Bone marrow (tissue), 2 donors: ENCODE measurements around the gene ZNF728.
"Not testable (repeated sequence)": the region's sequence is repeated elsewhere in the genome, so short reads cannot be mapped to it uniquely, and the experiment has no call there.

Experiments used
- DNase-seq, 2 donors: peaks; one replicate each; lab custom pipeline; 2025; lab: John Stamatoyannopoulos, UW

Gene ZNF728

GRCh38 chr19:23002690-23003422 is at the start of gene ZNF728:
Gene ZNF728, minus strand, starts transcription at chr19:23003176. Its CDS starts 146 bp downstream, at chr19:23003030.
- no peak for DNase-seq

GRCh38 chr19:23052349-23052748 is 49.4 kb upstream of the ZNF728 start:
- DNase-seq, result no peak

- DNase-seq, result no peak
Measured at GRCh38 chr19:23049256-23049655, 46.3 kb upstream of the ZNF728 start.

GRCh38 chr19:23046743-23047142 is 43.8 kb upstream of the ZNF728 start:
- DNase-seq, result no peak

GRCh38 chr19:23033721-23034120 is 30.7 kb upstream of the ZNF728 start:
- DNase-seq, result no peak

- no peak for DNase-seq
Measured at GRCh38 chr19:23015660-23016059, 12.7 kb upstream of the ZNF728 start.

- DNase-seq, result not testable (repeated sequence)
Measured at GRCh38 chr19:22994957-22995356, 8.0 kb downstream of the ZNF728 start.

- DNase-seq, result no peak
Measured at GRCh38 chr19:22976248-22976647, 26.7 kb downstream of the ZNF728 start.

GRCh38 chr19:22975546-22976136 is 27.3 kb downstream of the ZNF728 start:
- DNase-seq, result not testable (repeated sequence)

- DNase-seq, result no peak
Measured at GRCh38 chr19:22945560-22945959, 57.4 kb downstream of the ZNF728 start.

- no peak for DNase-seq
Measured at GRCh38 chr19:22935151-22935550, 67.8 kb downstream of the ZNF728 start.

GRCh38 chr19:22927576-22927975 is 75.4 kb downstream of the ZNF728 start:
- not testable (repeated sequence) for DNase-seq

GRCh38 chr19:22925181-22925580 is 77.8 kb downstream of the ZNF728 start:
- DNase-seq, result not testable (repeated sequence)
